ENCODE results near the gene LAGE3.

LAGE3 gene, protein sequence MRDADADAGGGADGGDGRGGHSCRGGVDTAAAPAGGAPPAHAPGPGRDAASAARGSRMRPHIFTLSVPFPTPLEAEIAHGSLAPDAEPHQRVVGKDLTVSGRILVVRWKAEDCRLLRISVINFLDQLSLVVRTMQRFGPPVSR

DNA sequence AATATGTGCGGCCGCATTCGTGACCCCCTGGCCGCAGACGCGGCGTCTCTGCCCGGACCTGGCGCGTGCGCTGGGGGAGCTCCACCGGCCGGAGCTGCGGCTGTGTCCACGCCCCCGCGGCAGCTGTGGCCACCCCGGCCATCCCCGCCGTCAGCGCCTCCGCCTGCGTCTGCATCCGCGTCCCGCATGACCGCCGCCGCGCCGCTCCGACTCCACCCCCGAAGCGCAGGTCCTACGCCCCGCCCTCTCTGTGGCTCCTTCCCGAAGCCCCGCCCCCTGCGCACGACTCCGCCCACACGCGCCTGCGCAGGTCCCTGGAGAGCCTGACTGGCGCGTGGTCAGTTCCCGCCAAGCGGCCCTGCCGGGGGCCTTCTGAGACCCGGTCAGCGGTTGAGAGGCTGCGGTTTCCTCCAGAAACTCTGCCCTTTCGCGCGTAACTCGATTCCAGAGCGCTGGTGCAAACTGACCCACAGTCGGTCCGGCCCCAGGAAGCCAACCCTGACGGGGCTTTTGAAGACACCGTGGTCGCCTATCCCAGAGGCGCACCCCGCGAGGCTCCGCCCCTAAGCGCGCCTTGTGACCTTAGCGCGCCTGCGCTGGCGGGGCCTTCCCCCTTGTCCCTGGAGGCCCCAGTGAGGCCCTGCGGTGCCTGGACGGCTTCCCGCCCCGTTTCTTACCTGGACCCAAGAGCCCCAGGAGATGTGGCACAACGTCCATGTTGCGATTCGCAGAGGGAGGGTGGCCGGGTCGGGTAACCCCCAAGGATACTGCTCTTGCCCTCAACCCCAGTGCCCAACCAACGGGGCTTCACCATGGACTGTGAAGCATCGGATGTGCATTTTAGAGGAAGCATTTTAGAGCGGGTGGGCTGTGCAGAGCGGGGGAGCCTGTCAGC, at the start of gene LAGE3:
Gene LAGE3, minus strand, starts transcription at position 554 of the 895 bp plus-strand sequence. Its CDS starts 366 bp downstream, at position 188.
- DNase-seq, result peak; percentile 86 to 91

DNA sequence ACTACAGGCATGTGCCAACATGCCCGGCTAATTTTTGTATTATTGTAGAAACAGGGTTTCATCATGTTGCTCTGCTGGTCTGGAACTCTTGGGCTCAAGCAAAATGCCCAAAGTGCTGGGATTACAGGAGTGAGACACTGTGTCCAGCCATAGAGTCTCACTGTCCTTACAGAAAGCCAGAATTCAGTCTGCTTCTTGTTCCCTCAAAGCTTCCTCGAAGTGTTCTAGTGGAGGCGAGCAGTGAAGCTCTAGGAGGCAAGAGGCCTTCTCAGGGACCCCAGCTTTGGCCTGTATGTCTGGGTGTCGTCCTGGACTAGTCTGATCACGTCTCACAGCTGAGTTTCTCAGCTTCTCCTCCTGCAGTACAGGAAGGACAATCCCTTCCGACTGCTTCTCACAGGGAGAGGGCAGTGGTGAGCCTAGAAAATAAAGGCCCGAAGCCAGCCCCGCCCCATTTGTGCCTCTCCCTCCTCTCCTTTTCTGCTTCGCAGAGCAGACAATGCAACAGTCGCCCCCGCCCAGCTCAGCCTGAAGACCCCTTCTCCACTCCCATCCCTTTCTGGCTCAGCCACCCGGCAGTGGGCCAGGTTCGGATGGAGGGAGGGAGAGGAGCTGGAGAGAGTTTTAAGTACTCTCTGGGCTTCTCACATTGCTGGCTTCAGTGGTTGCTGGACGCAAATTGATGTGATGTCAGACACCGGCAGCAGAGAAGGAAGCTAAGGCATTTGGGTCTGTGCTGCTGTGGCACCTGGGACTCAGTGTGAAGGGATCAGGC, 48.0 kb upstream of the LAGE3 start:
- DNase-seq, result peak; percentile 51 to 65

DNA sequence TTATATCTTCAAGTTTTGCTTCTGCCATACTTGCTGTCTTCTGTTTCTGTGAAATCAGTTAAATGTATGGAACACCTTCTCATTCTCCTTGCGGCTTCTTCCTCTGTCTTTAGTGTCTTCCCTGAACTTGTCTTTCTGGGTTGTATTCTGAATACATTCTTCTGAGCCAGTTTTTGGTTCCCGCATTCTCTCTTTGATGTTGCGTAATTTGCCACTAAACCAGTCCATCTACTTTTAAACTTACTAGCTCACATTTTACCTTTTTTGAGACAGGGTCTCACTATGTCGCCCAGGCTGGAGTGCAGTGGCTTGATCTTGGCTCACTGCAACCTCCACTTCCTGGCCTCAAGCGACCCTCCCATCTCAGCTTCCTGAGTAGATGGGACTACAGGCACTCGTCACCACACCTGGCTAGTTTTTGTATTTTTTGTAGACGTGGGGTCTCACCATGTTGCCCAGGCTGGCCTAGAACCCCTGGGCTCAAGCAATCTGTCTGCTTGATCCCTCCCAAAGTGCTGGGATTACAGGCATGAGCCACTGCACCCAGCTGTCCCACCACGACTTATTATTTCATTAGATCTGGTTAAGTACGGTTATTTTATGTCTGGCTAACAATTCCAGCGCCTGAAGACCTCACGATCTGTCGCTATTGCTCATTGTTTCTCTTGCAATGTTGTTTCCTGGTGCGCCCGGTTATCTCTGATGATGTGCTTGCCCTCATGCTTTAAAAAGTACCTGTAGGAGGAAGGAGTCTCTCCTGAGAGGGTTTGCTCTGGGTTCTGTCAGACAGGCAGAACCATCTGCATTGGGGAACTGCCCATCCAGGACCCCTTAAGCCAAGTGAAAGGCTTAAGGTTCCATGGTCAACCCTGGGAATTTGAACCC, 46.8 kb upstream of the LAGE3 start:
- no peak for DNase-seq

DNA sequence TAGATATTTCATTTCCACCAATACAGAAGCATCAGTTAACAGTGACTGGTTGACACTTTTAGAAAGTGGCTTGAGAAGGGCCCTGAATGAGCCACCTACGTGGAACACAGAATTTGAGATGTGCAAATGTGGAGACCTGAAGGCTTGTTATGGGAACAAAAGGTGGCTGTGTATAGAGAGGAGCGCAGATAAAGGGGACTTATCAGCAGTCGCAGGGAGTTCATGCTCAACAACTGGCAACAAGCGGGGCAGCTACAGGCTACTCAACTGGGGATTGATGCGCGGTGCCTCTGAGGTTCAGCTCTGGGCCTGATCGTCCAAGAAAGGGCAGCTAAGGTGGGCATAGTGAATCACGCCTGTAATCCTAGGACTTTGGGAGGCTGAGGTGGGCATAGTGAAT, 40.3 kb upstream of the LAGE3 start:
- DNase-seq, result no peak

DNA sequence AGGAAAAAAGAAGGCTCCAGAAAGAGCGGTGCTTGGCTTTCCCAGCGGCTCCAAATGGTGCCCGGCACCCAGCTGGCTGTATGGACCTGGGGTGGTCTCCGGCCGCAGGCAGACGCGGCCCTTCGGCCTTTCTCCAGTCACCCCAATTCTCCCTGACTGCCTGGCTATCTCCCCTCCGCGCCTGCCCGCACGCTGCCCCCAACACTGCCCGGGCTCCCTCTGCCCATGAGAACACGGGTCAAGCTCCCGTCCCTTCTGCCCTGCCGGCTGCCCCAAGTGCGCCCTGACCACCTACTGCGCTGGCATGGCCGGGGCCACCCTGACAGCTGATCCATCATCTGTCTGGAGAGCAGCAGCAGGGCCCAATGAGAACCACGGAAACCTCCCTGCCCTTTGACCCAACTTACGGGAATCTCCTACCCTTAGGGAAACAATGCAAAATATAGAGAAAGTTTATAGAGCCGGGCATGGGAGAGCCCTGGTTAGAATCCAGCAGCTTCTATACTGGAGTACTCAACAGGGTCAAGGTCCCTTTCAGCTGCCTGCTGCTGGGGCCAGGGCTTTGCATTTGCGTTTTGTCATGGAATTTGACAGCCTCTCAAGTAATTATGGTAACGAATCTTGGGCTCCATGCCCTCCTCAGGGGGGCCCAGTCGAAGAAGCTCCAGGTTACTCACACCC, 38.2 kb upstream of the LAGE3 start:
- DNase-seq, result no peak

DNA sequence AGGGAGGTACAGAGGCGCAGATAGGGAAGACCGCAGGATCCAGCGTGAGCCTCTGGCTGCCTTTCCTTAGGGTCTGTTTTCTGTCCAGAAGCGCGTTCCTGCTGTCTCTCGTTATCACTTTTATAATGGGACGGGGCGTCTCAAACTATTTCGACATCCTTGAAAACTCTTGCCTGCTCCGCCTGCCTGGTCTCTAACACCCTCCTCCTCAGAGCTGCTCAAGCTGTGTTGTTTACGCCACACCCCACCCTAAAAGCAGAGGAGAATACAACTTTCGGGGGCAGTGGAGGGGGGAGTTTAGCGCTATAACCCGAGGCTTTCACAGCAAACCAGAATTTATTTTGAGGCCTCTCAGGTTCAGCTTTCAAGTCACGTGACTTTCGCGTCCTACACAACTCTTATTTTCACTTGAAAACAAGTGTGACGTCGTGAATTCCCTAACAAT, 37.6 kb upstream of the LAGE3 start:
- no peak for DNase-seq

DNA sequence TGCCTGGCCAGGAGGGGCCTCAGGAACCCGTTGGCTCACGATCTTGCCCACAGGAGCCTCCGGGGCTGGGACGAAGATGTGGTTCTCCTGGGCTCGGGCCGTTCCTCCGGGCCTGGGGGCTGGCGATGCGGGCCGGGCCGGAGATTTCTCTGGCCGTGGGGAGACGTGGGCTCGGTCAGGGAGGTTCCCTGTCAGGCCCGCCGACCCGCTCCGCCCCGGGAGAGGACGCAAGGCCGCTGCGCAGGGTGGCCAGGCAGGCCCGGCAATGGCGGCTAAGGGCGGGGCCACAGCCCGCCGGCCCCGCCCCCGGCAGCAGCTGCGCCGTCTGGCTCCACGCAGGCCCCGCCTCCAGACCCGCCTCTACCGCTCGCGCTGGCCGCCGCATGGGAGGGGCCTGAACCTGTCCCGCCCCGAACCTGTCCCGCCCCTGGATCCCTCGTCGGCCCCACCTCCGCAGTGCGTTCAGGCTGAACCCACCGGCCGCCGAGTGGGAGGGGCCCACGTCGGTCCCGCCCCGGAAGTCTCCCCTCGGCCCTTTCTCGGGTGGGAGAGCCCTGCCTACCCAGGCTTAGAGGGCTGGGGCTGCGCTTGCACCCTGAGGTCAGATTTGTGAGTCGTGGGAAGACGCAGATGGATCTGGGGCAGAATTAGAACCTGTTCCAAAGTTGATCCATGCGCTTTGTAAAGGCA, 37.0 kb upstream of the LAGE3 start, which contains the start of gene FAM3A:
Gene FAM3A, minus strand, starts transcription at position 267 of the 690 bp plus-strand sequence. CDS start 460 bp downstream, outside the sequence.
- DNase-seq, result peak; percentile 80 to 81

DNA sequence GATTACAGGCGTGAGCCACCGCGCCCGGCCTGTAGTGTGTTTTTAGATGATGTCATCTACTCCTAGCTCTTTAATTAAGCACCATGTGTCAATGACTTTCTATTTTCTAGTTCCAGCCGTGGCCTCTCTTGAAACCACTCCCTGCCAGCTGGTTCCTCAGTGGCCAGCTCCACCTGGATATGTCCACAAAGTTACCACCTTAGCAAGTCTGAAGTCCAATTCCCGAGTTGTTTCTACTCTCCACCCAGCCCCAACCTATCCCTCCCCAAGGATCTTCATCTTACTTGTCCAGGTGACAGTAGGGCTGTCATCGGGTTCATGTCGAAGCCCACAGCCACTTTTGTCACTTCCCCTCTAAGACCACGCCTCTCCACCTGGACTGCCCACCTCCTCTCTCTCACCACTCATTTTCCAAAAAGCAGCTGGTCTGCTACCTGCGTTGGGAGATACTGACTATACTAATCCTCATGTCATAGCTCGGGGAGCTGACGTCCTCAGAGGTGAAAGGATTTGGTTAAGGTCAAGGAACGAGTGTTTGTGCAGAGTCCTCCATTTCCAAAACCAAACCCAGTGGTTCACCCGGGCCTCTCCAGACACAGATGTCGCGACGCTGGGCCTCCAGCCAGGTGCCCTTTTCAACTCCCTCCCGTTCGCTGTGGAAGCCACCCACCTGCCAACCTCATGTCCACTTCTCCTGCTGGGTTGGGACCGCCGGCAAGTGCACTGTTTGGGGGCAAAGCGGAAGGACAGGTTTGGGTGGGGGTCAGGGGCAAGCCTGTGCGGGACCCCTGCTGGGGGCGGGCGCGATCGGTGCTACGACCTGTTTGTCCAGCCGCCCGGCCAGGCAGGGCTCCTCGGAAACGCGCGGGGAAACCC, 36.2 kb upstream of the LAGE3 start:
- DNase-seq, result no peak

DNA sequence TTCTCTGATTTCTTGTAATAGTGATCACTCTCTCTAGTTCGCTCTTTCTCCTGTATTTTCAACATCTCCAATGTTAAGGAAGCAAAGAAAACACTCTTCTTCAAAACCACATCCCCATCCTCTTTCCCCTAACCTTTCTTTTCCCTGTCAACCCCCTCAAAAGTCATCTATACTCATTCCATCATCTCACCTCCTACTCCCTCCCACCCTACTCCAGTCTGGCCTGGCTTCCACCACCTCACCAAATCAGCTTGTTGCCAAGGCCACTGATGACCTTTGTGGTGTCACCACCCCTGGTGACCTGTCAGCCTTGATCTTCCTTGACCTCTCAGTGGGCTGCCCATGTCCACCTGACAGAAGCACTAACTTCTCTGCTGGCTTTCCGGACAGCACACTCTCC, 34.6 kb upstream of the LAGE3 start:
- no peak for DNase-seq

DNA sequence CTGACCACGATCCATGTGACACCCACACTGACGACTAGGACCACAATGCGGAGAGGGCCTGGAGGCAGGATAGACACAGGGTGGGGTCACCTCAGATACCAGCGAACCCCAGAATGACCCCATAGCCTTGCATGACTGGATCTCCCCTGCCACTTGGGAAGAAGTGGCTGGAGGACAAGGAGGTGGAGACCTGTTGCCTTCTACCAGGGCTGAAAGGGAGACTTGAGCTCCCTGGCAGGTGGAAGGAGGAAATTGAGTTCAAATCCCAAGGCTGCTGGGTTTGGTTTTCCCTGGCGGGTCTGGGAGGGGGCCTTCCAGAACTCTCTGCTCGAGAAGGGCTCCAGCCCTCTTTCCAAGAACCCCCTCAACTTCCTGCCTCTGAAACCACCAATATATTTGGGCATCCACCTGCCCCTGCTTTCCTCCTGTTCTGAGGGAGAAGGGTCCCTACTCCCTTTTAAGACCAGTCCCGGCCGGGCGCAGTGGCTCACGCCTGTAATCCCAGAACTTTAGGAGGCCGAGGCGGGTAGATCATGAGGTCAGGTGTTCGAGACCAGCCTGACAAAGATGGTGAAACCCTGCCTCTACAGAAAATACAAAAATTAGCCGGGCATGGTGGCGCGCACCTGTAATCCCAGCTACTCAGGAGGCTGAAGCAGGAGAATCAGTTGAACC, 33.9 kb upstream of the LAGE3 start:
- no peak for DNase-seq

DNA sequence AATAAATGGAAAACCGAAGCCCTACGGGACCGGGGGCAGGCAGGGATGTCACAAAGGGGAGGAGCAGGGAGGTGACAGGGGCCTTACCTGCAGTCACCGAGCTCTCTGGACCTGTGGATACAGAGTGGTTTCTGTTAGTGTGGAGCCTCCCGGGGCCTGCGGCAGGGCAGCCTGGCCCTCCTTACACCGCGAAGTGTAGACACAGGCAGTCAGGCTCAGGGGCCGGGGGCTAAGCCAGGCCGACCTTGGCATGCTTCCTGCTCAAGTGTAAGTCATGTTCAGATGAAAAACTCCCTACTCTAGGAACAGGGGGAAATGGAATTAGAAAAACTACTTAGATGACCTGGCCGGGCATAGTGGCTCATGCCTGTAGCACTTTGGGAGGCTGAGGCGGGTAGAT, 32.7 kb upstream of the LAGE3 start:
- no peak for DNase-seq

DNA sequence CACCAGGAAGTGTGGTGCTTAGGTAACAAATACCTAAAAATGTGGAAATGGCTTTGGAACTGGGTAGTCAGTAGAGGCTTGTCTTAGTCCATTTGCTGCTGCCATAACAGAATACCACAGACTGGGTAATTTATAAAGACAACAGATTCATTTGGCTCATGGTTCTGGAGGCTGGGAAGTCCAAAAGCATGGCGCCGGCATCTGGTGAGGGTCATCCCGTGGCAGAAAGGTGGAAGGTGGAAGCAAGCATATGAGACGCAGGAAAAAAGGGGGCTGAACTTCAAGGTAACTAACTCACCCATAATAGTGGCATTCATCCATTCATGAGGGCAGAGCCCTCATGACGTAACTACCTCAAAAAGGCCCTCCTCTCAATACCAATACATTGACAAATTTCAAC, 30.4 kb upstream of the LAGE3 start:
- DNase-seq, result no peak

DNA sequence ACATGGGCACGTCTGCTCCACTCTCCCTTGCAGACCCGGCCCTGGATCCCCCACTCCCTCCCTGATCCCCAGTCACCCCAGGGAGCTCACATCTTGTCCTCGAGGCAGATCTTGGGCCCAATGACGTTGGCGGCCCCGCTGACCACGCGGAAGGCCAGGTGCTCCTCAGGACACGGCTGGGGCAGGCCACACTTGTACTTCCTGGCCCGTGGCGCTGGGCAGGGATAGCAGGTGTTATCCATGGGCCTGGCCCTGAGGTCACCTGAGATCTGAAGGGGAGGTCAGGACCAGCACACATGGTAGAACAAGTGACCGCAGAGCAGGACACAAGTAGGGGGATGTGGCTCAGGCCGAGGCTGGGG, 29.3 kb upstream of the LAGE3 start:
- DNase-seq, result no peak

DNA sequence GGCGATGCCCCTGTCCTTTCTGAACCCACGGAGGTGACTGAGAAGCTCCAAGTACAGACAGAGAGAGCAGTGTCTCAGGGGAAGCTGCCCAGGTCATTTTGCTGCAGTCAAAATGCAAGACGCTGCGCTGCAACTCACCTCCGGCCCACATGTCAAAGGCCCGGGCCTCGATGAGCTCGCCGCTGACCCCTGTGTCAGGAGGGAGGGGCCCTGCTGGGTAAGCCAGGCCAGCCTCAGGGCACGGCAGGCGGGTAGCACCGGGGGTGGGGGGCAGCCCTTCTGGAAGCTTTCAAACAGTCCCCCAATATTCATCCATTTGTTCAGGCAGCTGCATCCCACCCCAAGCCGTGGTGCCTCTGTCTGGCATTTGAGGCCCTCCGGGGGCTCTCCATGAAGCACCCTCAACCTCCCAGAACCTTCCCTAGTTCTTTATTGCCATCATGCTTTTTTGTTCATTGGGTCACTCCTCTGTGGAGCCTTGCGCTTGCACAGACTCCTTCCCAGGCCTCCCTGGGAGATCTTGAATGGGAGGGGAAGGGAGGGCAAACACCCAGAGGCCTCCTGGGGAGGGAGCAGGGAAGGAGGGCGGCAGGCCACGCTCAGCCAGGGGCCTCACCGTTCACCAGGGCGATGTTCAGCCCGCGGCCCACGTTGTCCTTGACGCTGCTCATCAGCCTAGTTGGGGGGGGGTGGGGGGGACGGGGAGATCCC, 28.7 kb upstream of the LAGE3 start:
- no peak for DNase-seq

DNA sequence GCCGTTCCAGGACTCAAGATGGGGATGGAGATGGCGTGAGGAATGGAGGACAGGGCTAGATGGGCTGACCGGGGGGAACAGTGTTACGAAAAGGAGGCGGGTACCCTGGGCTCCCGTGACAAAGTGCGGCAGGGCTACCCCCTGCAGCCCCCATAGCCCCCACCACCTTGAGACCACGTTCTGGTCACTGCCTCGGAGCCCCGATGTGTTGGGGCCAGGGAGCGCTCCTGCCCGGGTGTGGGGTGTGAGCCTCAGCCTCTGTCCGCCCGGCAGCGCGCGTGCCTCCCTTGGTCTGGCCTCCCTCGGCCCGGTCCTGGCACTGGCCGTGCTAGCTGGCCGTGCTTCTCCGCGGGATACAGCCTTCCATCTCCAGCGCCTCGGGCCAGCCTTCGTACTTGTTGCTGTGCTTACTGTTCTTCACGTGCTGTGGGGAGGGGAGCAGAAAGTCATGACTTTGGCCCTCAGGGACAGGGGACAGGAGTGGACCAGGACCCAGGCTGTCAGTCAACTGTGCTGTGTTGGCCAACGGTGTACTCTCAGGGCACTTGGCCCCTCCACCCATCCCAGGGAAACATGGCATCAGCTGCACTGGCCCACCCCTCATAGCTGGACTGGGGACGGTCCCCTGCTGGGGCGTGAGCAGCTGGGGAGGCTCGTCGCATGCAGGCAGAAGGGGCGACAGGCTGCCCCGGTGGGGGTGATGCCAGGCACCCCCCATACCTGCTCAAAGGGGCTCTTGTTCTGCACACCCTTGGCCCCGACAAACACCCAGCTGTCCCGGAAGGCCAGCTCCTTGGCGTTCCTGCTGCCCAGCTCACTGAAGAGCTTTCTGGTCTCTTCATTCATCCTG, 27.6 kb upstream of the LAGE3 start:
- no peak for DNase-seq

DNA sequence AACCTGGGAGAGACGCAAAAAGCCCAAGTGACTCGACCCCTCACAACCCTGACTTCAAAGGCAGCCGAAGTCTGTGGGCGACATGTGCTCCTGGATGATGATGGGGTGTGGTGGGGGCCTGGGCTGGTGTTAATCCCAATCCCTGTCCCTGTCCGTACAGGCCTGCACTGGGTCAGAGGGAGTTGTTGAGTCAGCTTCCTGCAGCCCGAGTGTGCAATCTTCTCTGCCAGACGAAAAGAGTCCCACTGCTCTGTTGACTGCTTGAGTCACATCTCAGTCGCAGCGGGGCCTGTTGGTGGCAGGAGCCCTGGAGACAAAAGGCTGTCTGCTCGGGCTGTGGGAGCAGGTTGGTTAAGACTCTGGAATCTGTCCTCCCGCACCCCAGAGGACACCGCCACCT, 26.7 kb upstream of the LAGE3 start:
- no peak for DNase-seq

DNA sequence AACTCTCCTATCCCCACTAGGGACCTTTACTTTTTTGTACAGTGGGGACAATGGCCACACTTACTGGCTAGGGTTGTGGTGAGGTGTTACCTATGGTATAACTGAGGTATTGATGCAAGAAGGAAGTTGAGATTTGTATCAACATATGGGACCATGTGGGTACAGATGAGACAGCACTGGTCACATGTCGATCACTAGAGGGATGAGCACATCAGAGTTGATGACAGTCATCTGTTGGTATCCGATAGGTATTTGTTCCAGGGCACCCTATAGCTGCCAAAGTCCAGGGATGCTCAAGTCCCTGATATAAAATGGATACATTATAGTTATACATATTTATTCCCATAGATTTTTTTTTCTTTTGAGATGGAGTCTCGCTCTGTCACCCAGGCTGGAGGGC, 23.9 kb upstream of the LAGE3 start:
- DNase-seq, result no peak

DNA sequence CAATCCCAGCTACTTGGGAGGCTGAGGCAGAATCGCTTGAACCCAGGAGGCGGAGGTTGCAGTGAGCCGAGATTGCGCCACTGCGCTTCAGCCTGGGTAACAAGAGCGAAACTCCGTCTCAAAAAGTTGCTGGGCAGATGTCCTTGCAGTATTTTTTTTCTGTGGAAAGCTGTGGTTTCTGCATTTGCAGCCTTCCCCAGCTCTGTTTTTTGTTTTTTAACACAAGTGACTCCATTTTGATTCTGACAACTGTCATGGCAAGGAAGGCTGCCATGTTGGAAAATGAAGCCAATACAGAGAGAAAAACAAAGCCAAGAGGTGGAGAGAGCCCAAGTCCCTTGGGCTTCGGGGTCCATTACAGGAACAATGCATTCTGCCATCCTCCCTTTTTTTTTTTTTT, 23.0 kb upstream of the LAGE3 start:
- DNase-seq, result no peak

Data from inflammatory macrophage treated with lipopolysaccharide for 1 hour (primary cell).